Gastrocnemius medialis (tissue), 4 donors: Measurements from ENCODE around the gene ATP6V0D1.

Experiments
- CTCF ChIP-seq, 5 experiments: fragments of 450-650 bp in 3 of 5; fragments of 200-600 bp in 2 of 5; sonication (generic) in 2 of 5; IDR thresholded peaks in 4 of 5; conservative IDR thresholded peaks in 1 of 5; 1 replicate in 4 of 5; 2 replicates in 1 of 5; pipeline ENCODE4 v1.5.1; 2016 to 2019; ENCODE audit warnings: antibody characterized with exemption in 5 of 5, mild to moderate bottlenecking in 3 of 5, moderate library complexity in 3 of 5
- POLR2A ChIP-seq, 2 donors: fragments of 450-650 bp; IDR thresholded peaks; one replicate each; pipeline ENCODE4 v1.6.1; 2017; ENCODE audit warnings: antibody characterized with exemption in 2 of 2, mild to moderate bottlenecking in 2 of 2, moderate library complexity in 2 of 2

- TF ChIP-seq CTCF (IDR thresholded peaks at IDR 0.05 in 4 of 5, conservative IDR thresholded peaks at IDR 0.05 in 1 of 5): no peak
- no peak for TF ChIP-seq POLR2A (IDR thresholded peaks at IDR 0.05)
Measured at GRCh38 chr16:67425061-67425460, 55.9 kb downstream of the ATP6V0D1 start.
